Stomach smooth muscle (tissue), 2 donors: Measurements from ENCODE around the gene WRAP53.
A peak's percentile ranks its signal among the peaks of the same experiment; 100 is the strongest.

ENCODE experiments used
- H3K27ac ChIP-seq: one replicate; pipeline ENCODE4 v1.7.0; 2013; ENCODE audit warnings: mild to moderate bottlenecking, low read length, inconsistent platforms
- H3K27me3 ChIP-seq, 2 donors: one replicate each; pipeline ENCODE4 v1.7.0; 2013; ENCODE audit warnings: low read length in 2 of 2; ENCODE audit not compliant: insufficient read depth in 2 of 2, control insufficient read depth in 1 of 2
- H3K36me3 ChIP-seq, 2 donors: one replicate each; pipeline ENCODE4 v1.7.0; 2013; ENCODE audit warnings: low read length in 2 of 2; ENCODE audit not compliant: control insufficient read depth in 2 of 2, insufficient read depth in 2 of 2
- H3K4me1 ChIP-seq: one replicate; pipeline ENCODE4 v1.7.0; 2013; ENCODE audit warnings: low read length; ENCODE audit not compliant: control insufficient read depth, insufficient read depth
- H3K4me3 ChIP-seq, 2 donors: one replicate each; pipeline ENCODE4 v1.7.0; 2013; ENCODE audit warnings: low read length in 2 of 2
- H3K9ac ChIP-seq, 2 donors: one replicate each; pipeline ENCODE4 v1.7.0; 2013; ENCODE audit warnings: low read length in 2 of 2, mild to moderate bottlenecking in 1 of 2
- H3K9me3 ChIP-seq, 2 donors: one replicate each; pipeline ENCODE4 v1.7.0; 2013; ENCODE audit warnings: low read length in 2 of 2; ENCODE audit not compliant: control insufficient read depth in 2 of 2
- donor health status: healthy.
- donor health status: Pancreatic carcinoma.

Gene WRAP53

DNA sequence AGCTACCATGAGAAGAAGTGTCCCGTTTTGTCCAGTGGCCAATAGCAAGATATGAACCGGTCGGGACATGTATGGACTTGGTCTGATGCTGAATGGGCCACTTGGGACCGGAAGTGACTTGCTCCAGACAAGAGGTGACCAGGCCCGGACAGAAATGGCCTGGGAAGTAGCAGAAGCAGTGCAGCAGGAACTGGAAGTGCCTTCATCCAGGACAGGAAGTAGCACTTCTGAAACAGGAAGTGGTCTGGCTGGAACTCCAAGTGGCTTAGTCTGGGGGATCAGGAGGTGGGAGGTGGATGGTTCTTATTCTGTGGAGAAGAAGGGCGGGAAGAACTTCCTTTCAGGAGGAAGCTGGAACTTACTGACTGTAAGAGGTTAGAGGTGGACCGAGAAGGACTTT is 22.0 kb downstream of the WRAP53 start:
- peaks cover 6% of the 10 kb centered on the region for H3K4me1 ChIP-seq
- no peaks in the 10 kb centered on the region for H3K36me3 ChIP-seq
- H3K9me3 ChIP-seq: no peaks in the 10 kb centered on the region
- no peak overlapping the region for H3K9ac ChIP-seq
- no peak overlapping the region for H3K27ac ChIP-seq
- H3K27me3 ChIP-seq: peaks cover 60 to 64% of the 10 kb centered on the region in 2 donors
- no peak overlapping the region for H3K4me3 ChIP-seq

DNA sequence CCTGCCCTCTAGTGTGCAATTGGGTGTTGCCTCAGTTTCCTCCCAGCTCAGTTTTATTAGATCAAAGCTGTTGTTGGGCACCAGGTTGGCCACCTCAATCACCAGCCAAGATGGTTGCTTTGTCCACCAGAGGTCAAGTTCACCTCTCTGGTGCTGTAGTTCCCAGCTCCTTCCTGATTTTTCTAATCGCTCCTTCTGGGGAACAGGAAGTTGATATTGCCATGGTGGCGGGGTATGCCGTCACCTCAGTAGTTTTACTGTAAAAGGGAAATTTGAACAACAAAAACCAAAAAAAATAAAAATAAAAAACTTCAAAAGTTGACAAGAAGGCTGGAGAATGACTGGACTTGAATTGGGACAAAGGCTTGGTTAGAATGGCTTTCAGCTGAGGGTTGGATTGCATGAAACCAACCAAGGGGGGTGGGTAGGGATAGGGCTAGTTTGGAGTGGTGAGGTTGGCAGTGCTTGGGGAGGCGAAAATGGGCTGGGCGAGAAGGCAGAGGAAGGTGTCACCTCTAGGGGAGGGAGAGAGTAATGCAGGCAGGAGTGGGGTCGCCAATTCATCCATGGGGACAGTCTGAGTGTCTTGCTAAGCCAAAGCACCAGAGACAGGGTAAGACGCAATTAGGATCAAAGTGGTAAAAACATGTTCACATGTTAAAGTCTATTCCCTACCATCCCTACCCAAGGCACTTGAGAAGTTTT is 22.9 kb downstream of the WRAP53 start:
- no peak overlapping the region for H3K9ac ChIP-seq
- no peaks in the 10 kb centered on the region for H3K36me3 ChIP-seq
- no peak overlapping the region for H3K27ac ChIP-seq
- H3K4me1 ChIP-seq: peaks cover 4% of the 10 kb centered on the region
- peaks cover 55 to 57% of the 10 kb centered on the region in 2 donors for H3K27me3 ChIP-seq
- no peaks in the 10 kb centered on the region for H3K9me3 ChIP-seq
- no peak overlapping the region for H3K4me3 ChIP-seq

DNA sequence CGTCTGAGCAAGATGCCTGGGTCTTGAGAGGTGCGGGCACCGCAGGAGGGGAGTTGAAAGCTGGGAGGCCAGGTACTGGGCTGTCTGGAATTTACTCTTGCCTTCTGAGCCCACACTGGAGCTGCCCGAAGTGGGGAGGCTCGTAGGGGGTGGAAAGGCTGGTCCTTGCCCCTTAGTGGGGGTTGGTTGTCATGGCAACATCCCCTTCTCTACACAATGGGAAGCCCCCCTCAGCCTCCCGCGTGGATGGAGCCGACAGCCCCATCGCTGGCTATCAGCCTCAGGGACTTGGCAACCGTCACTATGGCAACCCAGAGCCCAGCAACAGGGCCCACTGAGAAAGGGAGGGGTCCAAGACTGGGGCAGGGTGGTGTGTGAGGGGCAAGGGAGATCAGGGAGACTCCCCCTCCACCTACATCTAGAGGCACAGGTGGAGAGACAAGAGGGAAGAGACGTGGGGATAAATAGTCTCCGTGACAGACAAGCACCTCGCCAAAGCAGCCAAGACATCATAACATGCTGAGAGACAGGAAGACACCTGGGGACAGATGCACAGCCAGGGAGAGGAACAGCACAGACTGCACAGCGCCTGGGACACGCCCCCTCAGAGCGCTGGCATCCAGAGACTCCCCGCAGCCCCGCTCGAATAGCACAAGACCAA is 24.0 kb downstream of the WRAP53 start:
- no peak overlapping the region for H3K4me3 ChIP-seq
- no peak overlapping the region for H3K9ac ChIP-seq
- no peaks in the 10 kb centered on the region for H3K36me3 ChIP-seq
- peaks cover 11% of the 10 kb centered on the region for H3K4me1 ChIP-seq
- no peaks in the 10 kb centered on the region for H3K9me3 ChIP-seq
- no peak overlapping the region for H3K27ac ChIP-seq
- H3K27me3 ChIP-seq: peaks cover 45 to 48% of the 10 kb centered on the region in 2 donors

DNA sequence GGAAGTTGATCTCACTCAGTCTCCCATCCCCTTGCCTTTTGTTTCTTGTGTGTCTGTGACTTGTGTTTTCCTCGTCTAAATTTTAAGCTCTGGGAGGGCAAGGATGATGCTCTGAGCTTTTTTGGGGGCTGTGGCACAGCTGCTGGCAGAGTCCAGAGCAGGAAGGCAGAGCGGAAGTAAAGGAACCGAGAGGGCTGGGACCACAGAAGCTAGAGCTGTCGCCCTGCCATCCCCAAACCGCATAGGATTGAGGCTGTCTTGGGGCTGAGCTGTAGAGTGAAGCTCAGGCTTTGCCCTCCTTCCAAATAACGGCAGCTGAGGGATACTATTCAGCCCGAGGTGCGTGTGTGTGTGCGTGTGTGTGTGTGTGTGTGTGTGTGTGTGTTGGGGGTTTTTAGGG is 25.5 kb downstream of the WRAP53 start:
- Histone ChIP-seq H3K36me3 (no peaks in the 10 kb centered on the region), H3K27me3 (peaks cover 42 to 48% of the 10 kb centered on the region in 2 donors), H3K27ac (no peak overlapping the region), H3K9ac (no peak overlapping the region), H3K4me3 (no peak overlapping the region), H3K4me1 (peaks cover 19% of the 10 kb centered on the region), H3K9me3 (no peaks in the 10 kb centered on the region)

DNA sequence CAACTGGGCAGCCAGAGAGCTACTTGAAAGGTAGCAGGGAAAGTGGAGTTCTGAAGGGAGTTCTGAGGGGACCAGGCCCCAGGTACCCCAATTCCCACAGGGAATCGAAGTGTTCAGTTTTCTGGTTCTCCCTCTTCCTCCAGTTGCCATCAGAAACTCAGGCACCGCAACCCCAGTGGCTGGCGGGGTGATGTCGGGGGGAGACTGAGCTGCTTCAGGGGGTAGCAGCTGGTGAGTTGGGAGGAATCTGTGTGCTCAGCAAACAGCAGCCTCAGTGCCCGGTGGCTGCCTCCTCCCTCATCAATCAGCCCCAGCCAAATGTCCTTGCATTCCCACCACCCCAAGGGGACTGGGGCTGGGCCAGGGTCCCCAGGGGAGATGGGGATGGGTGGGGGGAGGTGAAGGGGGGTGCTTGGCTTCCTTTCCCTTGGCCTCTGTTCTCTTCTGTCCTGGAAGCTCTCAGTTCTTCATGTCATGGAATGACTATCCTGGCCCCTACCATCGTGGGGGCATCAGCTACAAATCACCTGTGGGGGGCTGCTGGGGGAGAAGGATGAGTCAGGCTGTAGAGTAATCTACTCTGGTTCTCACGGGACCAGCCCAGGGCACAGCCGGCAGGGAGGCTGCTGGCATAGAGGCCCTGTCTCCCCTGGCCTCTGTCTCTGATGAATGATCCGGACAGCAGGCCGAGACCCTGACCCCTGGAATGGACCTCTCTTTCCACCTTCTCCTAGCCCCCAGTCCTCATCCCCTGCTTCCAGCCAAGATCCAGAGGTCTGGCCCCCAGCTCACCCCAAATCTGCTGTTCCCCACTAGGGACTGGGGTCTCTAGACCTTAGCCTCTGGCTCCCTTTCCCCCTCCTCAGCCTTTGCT is 26.7 kb downstream of the WRAP53 start:
- peaks cover 19% of the 10 kb centered on the region for H3K4me1 ChIP-seq
- H3K27me3 ChIP-seq: peaks cover 36 to 44% of the 10 kb centered on the region in 2 donors
- no peak overlapping the region for H3K27ac ChIP-seq
- H3K4me3 ChIP-seq: no peak overlapping the region
- no peaks in the 10 kb centered on the region for H3K36me3 ChIP-seq
- no peak overlapping the region for H3K9ac ChIP-seq
- no peaks in the 10 kb centered on the region for H3K9me3 ChIP-seq

DNA sequence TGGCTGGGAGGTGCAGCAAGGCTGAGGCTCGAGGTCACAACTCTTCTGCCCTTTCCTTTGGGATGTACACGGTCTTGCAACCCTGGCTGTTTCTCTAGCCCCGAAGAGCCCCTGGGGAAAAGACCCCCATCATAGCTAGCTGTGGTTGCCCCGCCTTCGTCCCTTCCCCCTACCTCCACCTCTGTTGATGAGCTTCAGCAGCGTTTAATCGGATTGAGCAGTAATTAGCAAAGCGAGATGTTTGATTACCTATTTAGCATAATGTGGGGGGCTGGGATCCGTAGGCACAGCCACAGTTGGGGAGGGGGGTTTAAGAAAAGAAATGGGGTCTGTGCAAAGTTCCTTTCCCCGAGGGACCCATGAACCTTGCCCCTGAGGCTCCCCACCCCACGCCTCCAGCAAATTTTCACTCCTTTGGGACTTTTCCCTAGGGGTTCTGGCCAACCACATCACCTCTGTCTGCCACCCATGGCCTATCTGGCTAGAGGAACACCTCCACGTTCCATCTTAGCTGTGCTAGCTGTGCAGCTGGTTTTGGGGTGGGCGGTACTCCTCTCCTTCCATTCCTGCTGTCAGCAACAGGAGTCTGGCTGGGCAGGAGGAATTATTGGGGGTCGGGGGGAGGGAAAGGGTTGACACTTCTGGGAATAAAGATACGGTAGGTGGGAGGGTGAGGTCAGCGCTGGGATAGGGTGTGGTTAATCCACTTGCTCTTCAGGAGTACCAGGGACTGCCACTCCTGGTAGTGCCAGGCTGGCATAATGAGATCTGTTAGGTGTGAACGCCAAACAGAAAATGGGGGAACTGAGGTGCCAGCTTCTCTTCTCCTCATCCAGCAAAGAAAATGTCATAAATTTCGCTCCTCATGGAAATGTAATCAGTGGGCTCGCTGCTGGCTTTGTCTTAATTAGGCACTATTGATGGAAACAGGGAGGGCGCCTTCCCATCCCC is 27.9 kb downstream of the WRAP53 start:
- peak overlapping the region; percentile 64 to 72 for H3K4me3 ChIP-seq
- peaks cover 26 to 32% of the 10 kb centered on the region in 2 donors for H3K27me3 ChIP-seq
- H3K27ac ChIP-seq: no peak overlapping the region
- peak overlapping the region; percentile 53 to 72 for H3K9ac ChIP-seq
- H3K36me3 ChIP-seq: no peaks in the 10 kb centered on the region
- peaks cover 19% of the 10 kb centered on the region for H3K4me1 ChIP-seq
- no peaks in the 10 kb centered on the region for H3K9me3 ChIP-seq

DNA sequence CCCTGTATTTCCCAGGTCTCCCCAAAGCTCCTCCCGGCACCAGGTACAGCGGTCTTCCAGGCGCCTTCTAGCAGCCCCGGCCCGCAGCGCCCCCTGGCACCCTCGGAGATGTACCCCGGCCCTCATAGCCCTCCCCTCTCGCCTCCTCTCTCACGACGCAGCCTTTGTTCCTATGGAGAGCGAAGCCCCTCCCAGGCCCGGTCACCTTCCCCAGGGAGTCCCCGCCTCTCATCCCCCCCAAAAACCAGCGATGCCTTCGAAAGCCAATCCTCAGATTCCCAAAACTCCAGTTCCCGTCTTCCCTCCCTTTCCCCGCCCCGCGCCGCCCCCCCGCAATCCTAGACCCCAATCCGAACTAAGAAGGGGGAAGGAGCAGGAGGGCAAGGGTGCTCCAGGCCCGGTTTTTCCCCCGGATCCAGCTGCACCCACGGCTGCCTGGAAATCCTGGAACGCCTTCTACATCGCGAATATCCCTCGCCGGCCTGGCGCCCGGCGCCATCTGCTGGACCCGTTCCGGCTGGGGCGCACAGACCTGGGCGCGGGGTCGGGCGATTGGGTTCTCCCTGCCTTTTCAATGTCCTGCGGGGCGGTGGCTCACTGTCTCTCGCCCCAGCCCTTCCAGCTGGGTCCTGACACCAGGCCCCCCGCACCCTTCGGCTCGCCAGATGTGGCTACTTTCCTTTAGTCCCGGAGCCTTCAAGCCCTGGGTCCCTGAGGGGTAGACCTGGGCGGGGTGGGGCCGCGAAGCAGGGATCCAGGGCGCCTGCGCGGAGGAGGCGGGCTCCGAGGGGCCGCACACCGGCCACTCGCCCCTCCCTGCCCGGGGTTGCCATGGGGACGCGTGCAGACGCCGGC is 28.9 kb downstream of the WRAP53 start, which contains the start of gene DNAH2:
DNAH2 (plus strand) TSS at position 844 of the 855 bp plus-strand sequence. CDS start 1,991 bp downstream, outside the sequence.
- Histone ChIP-seq H3K4me3 (peak within 1 kb of the TSS; percentile 64 to 72), H3K27me3 (peaks cover 17 to 23% of the 10 kb centered on the region in 2 donors), H3K36me3 (no peaks in the 10 kb centered on the region), H3K27ac (no peak within 1 kb of the TSS), H3K9me3 (no peaks in the 10 kb centered on the region), H3K9ac (peak within 1 kb of the TSS; percentile 53 to 72), H3K4me1 (peaks cover 19% of the 10 kb centered on the region)

DNA sequence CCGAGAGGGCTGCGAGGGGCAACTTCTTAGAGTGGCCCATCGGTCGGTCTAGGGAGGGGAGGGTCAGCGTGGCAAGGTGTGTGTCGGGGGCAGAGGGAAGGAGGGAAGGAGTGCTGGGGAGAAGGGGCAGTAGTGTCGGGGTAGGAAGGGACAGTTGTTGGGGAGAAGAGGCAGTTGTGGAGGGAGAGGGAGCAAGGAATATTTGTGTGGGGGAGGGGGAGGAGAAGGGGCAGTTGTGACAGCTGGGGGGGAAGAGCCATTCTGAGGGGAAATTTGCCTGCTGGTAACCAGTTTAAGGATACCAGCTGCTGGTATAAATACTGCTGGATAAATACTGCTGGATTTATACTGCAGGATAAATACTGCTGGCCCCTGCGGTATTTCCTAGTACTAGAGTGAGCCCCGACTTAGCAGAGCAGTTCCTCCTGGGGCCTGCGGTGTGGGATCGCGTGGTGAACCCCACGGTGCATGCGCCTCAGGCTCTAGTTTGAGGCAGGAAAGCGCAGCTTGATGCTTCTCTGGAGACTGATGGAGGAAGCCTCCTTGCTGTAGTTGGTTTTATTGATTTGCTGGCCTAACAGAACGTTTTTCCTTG is 29.6 kb downstream of the WRAP53 start:
- Histone ChIP-seq H3K27me3 (peaks cover 16% of the 10 kb centered on the region in 2 donors), H3K27ac (no peak overlapping the region), H3K36me3 (no peaks in the 10 kb centered on the region), H3K9ac (peak overlapping the region in 1 of 2 donors; percentile 53), H3K9me3 (no peaks in the 10 kb centered on the region), H3K4me1 (peaks cover 17% of the 10 kb centered on the region), H3K4me3 (peak overlapping the region; percentile 64 to 72)

DNA sequence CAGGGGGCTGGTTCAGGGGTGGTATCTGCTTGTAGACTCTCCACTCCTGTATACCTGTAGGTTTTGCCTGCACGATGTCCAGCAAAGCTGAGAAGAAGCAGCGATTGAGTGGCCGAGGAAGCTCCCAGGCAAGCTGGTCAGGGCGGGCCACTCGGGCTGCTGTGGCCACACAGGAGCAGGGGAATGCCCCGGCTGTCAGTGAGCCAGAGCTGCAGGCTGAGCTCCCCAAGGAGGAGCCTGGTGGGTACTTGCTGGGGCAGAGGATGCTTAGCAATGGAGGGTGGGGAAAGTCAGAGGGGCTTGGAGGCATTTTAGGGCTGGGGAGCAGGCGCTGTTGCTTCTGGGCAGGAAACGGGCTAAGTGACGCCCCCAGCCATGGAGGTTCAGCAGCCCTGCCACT is 31.4 kb downstream of the WRAP53 start:
- Histone ChIP-seq H3K9me3 (no peaks in the 10 kb centered on the region), H3K36me3 (no peaks in the 10 kb centered on the region), H3K4me3 (no peak overlapping the region), H3K27ac (no peak overlapping the region), H3K27me3 (peaks cover 11% of the 10 kb centered on the region in 2 donors), H3K9ac (no peak overlapping the region), H3K4me1 (peaks cover 17% of the 10 kb centered on the region)
